ENCODE measurements around the gene KRT79.

The KRT79 gene

DNA sequence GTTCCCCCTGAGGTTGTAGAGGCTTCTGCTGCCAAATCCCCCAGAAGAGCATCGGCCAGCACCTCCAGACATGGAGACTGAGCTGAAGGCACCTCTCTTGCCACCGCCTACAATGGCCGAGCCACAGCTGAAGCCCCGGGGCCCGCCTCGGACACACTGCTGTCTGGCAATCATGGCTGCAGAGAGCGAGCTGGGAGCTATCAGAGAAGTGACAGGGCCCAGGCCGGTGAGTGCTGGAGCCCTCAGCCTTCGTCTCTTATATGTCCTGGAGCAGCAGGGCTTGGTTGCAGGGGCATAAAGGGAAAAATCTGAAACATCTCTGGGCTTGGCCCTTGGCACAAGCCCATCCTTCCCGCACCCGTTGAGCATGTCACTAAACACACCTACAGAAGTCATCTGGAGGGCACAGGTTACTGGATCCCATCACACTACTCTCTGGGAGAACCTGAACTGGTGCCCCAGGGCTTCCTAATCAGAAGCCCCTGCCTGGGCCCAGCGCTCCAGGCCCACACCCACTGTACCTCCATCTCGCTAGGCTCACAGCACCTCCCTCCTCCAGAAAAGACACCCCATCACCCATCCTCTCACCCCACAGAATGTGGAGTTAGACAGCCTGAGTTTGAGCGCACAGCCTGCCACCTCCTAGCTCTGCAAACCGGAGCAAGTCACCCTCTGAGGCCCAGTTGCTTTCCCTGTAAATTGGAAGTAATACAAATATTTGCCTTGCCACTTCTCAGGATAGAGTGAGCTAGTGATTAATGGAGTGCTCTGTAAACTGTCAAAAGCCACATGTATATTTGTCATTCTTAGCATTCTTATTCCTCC lies 20.0 kb downstream of the KRT79 start, which contains the start of gene KRT4:
Gene KRT4, minus strand, starts transcription at position 232 of the 825 bp plus-strand sequence. Its CDS starts 58 bp downstream, at position 174.
- Histone ChIP-seq H3K4me1 (ENCODE audit: control insufficient read depth in 1 of 2, insufficient read depth in 2 of 2, low read length in 2 of 2) (no peaks in the 10 kb centered on the region), H3K9me3 (ENCODE audit: control insufficient read depth in 1 of 2, low read length in 2 of 2) (no peaks in the 10 kb centered on the region), H3K36me3 (ENCODE audit: control insufficient read depth in 1 of 2, insufficient read depth in 2 of 2, low read length in 2 of 2) (no peaks in the 10 kb centered on the region), H3K27ac (ENCODE audit: low read length) (no peak within 1 kb of the TSS), H3K27me3 (ENCODE audit: low read depth, low read length) (no peaks in the 10 kb centered on the region), H3K4me3 (ENCODE audit: low read depth in 1 of 2, low read length in 2 of 2) (no peak within 1 kb of the TSS)

GRCh38 chr12:52813203-52813819 lies 20.8 kb downstream of the KRT79 start:
- no peaks in the 10 kb centered on the region for H3K36me3 ChIP-seq (ENCODE audit: control insufficient read depth in 1 of 2, insufficient read depth in 2 of 2, low read length in 2 of 2)
- no peak overlapping the region for H3K4me3 ChIP-seq (ENCODE audit: low read depth in 1 of 2, low read length in 2 of 2)
- H3K27me3 ChIP-seq (ENCODE audit: low read depth, low read length): no peaks in the 10 kb centered on the region
- H3K27ac ChIP-seq (ENCODE audit: low read length): no peak overlapping the region
- no peaks in the 10 kb centered on the region for H3K9me3 ChIP-seq (ENCODE audit: control insufficient read depth in 1 of 2, low read length in 2 of 2)
- no peaks in the 10 kb centered on the region for H3K4me1 ChIP-seq (ENCODE audit: control insufficient read depth in 1 of 2, insufficient read depth in 2 of 2, low read length in 2 of 2)

- H3K9me3 ChIP-seq (ENCODE audit: control insufficient read depth in 1 of 2, low read length in 2 of 2): no peaks in the 10 kb centered on the region
- H3K4me1 ChIP-seq (ENCODE audit: control insufficient read depth in 1 of 2, insufficient read depth in 2 of 2, low read length in 2 of 2): no peaks in the 10 kb centered on the region
- no peak overlapping the region for H3K27ac ChIP-seq (ENCODE audit: low read length)
- no peaks in the 10 kb centered on the region for H3K27me3 ChIP-seq (ENCODE audit: low read depth, low read length)
- H3K4me3 ChIP-seq (ENCODE audit: low read depth in 1 of 2, low read length in 2 of 2): no peak overlapping the region
- no peaks in the 10 kb centered on the region for H3K36me3 ChIP-seq (ENCODE audit: control insufficient read depth in 1 of 2, insufficient read depth in 2 of 2, low read length in 2 of 2)
Observed at GRCh38 chr12:52812749-52813148, 21.4 kb downstream of the KRT79 start.

DNA sequence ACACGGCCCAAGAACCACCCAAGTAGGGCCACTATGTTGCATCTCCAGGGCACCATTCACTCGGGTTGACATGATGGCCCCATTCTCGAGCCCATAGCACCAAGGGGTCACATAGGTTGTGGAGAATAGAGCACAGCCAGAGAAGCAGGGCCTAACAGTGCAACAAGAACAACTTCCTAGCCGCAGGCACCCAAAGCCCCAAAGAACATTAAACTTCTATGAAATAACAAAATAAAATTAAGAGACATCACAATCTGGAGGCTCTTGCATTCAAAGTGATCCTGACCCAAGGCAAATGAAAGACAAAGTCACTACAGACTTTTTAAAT lies 22.1 kb downstream of the KRT79 start:
- Histone ChIP-seq H3K4me3 (ENCODE audit: low read depth in 1 of 2, low read length in 2 of 2) (no peak overlapping the region), H3K9me3 (ENCODE audit: control insufficient read depth in 1 of 2, low read length in 2 of 2) (no peaks in the 10 kb centered on the region), H3K4me1 (ENCODE audit: control insufficient read depth in 1 of 2, insufficient read depth in 2 of 2, low read length in 2 of 2) (no peaks in the 10 kb centered on the region), H3K27ac (ENCODE audit: low read length) (no peak overlapping the region), H3K27me3 (ENCODE audit: low read depth, low read length) (no peaks in the 10 kb centered on the region), H3K36me3 (ENCODE audit: control insufficient read depth in 1 of 2, insufficient read depth in 2 of 2, low read length in 2 of 2) (no peaks in the 10 kb centered on the region)

DNA sequence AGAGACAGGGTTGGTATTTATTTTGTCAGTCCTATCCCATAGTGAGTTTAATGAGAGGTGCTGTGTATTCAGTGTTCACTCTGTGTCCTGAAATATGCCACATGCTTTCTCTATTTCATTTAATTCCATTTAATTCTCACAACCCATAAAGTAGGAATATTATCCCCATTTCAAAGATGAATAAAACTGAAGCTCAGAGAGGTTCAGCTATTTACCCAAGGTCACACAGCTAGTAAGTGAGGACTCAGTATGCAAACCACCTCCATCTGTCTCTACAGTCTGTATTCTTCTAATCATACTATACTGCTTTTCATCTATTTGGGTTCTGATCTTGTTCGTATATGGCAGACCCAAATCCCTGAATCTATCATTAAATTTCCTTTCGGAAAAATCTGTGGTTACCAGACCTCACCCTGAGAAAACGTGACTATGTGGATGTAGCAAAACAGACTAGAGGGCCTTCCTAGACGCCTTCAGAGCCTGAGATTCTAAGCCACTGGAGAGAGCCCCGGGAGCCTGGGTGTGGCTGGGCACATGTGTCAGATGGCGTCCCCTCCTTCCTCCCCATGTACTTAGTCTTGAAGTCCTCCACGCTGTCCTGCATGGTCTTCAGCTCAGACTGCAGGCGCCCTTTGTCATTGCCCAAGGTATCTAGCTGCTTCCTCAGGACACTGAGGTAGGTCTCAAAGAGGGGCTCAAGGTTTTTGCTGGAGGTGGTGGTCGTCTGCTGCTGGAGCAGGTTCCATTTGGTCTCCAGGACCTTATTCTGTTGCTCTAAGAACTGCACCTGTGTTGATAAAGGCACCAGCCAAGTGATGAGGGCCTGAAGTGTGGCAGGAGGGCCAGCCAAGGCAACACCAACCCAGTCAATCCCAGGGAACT lies 22.7 kb downstream of the KRT79 start:
- Histone ChIP-seq H3K36me3 (ENCODE audit: control insufficient read depth in 1 of 2, insufficient read depth in 2 of 2, low read length in 2 of 2) (no peaks in the 10 kb centered on the region), H3K9me3 (ENCODE audit: control insufficient read depth in 1 of 2, low read length in 2 of 2) (no peaks in the 10 kb centered on the region), H3K4me1 (ENCODE audit: control insufficient read depth in 1 of 2, insufficient read depth in 2 of 2, low read length in 2 of 2) (no peaks in the 10 kb centered on the region), H3K27ac (ENCODE audit: low read length) (no peak overlapping the region), H3K27me3 (ENCODE audit: low read depth, low read length) (no peaks in the 10 kb centered on the region), H3K4me3 (ENCODE audit: low read depth in 1 of 2, low read length in 2 of 2) (no peak overlapping the region)

DNA sequence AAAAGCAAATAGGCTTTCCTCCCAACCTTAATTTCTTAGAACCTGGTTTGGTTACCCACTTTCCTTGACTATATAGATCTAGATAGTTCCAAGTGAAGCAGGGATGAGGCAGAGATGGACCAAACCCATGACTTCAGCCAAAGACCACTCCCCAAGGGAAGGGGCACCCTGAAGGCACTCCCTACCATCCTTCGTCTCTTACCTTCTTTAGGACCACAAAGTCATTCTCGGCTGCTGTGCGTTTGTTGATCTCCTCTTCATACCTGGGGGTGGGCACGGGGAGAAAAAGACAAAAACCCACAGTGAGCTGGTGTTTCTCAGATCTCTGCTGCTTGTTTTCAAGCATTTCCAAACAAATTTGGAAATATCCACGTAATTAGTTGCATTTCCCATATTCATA lies 23.6 kb downstream of the KRT79 start:
- Histone ChIP-seq H3K27me3 (ENCODE audit: low read depth, low read length) (no peaks in the 10 kb centered on the region), H3K4me1 (ENCODE audit: control insufficient read depth in 1 of 2, insufficient read depth in 2 of 2, low read length in 2 of 2) (no peaks in the 10 kb centered on the region), H3K36me3 (ENCODE audit: control insufficient read depth in 1 of 2, insufficient read depth in 2 of 2, low read length in 2 of 2) (no peaks in the 10 kb centered on the region), H3K4me3 (ENCODE audit: low read depth in 1 of 2, low read length in 2 of 2) (no peak overlapping the region), H3K27ac (ENCODE audit: low read length) (no peak overlapping the region), H3K9me3 (ENCODE audit: control insufficient read depth in 1 of 2, low read length in 2 of 2) (no peaks in the 10 kb centered on the region)

DNA sequence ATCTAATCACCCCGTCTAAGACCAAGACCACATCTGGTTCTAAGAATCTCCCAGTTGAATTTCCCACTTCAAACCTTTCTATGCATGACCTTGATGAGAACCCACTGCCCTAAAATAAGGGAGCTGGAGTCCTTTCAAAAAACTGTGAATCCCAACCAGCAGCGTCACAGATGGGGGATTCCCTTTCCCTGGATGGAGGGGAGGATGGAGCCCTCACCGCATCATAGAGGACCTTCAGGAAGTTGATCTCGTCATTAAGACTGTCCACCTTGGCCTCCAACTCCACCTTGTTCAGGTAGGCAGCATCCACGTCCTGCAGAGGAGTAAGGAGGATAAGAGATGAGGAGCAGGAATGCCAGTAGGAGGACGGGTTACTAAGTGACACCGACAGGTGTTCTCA lies 24.9 kb downstream of the KRT79 start:
- H3K27ac ChIP-seq (ENCODE audit: low read length): no peak overlapping the region
- H3K4me1 ChIP-seq (ENCODE audit: control insufficient read depth in 1 of 2, insufficient read depth in 2 of 2, low read length in 2 of 2): no peaks in the 10 kb centered on the region
- no peaks in the 10 kb centered on the region for H3K9me3 ChIP-seq (ENCODE audit: control insufficient read depth in 1 of 2, low read length in 2 of 2)
- no peaks in the 10 kb centered on the region for H3K36me3 ChIP-seq (ENCODE audit: control insufficient read depth in 1 of 2, insufficient read depth in 2 of 2, low read length in 2 of 2)
- H3K4me3 ChIP-seq (ENCODE audit: low read depth in 1 of 2, low read length in 2 of 2): no peak overlapping the region
- H3K27me3 ChIP-seq (ENCODE audit: low read depth, low read length): no peaks in the 10 kb centered on the region

GRCh38 chr12:52808573-52809160 lies 25.4 kb downstream of the KRT79 start:
- no peak overlapping the region for H3K4me3 ChIP-seq (ENCODE audit: low read depth in 1 of 2, low read length in 2 of 2)
- no peaks in the 10 kb centered on the region for H3K4me1 ChIP-seq (ENCODE audit: control insufficient read depth in 1 of 2, insufficient read depth in 2 of 2, low read length in 2 of 2)
- H3K9me3 ChIP-seq (ENCODE audit: control insufficient read depth in 1 of 2, low read length in 2 of 2): no peaks in the 10 kb centered on the region
- no peak overlapping the region for H3K27ac ChIP-seq (ENCODE audit: low read length)
- H3K36me3 ChIP-seq (ENCODE audit: control insufficient read depth in 1 of 2, insufficient read depth in 2 of 2, low read length in 2 of 2): no peaks in the 10 kb centered on the region
- H3K27me3 ChIP-seq (ENCODE audit: low read depth, low read length): no peaks in the 10 kb centered on the region

- H3K9me3 ChIP-seq (ENCODE audit: control insufficient read depth in 1 of 2, low read length in 2 of 2): no peaks in the 10 kb centered on the region
- H3K4me1 ChIP-seq (ENCODE audit: control insufficient read depth in 1 of 2, insufficient read depth in 2 of 2, low read length in 2 of 2): no peaks in the 10 kb centered on the region
- H3K36me3 ChIP-seq (ENCODE audit: control insufficient read depth in 1 of 2, insufficient read depth in 2 of 2, low read length in 2 of 2): no peaks in the 10 kb centered on the region
- no peak overlapping the region for H3K27ac ChIP-seq (ENCODE audit: low read length)
- no peak overlapping the region for H3K4me3 ChIP-seq (ENCODE audit: low read depth in 1 of 2, low read length in 2 of 2)
- no peaks in the 10 kb centered on the region for H3K27me3 ChIP-seq (ENCODE audit: low read depth, low read length)
Observed at GRCh38 chr12:52807544-52808470, 26.3 kb downstream of the KRT79 start.

GRCh38 chr12:52806821-52807543 lies 27.1 kb downstream of the KRT79 start:
- Histone ChIP-seq H3K36me3 (ENCODE audit: control insufficient read depth in 1 of 2, insufficient read depth in 2 of 2, low read length in 2 of 2) (no peaks in the 10 kb centered on the region), H3K27ac (ENCODE audit: low read length) (no peak overlapping the region), H3K9me3 (ENCODE audit: control insufficient read depth in 1 of 2, low read length in 2 of 2) (no peaks in the 10 kb centered on the region), H3K27me3 (ENCODE audit: low read depth, low read length) (no peaks in the 10 kb centered on the region), H3K4me3 (ENCODE audit: low read depth in 1 of 2, low read length in 2 of 2) (no peak overlapping the region), H3K4me1 (ENCODE audit: control insufficient read depth in 1 of 2, insufficient read depth in 2 of 2, low read length in 2 of 2) (no peaks in the 10 kb centered on the region)

All from muscle layer of duodenum (tissue), 2 donors.